Vagina (tissue), 2 donors: Measurements from ENCODE around the gene PYDC1.

ENCODE experiments used
- CTCF ChIP-seq, 3 experiments: fragments of 450-650 bp in 2 of 3; fragments of 200-600 bp in 1 of 3; sonication (generic) in 1 of 3; IDR thresholded peaks; one replicate each; pipeline ENCODE4 v1.5.1; 2017 to 2019; ENCODE audit warnings: antibody characterized with exemption in 3 of 3, mild to moderate bottlenecking in 2 of 3, moderate library complexity in 2 of 3
- POLR2A ChIP-seq, 2 donors: fragments of 450-650 bp; IDR thresholded peaks; one replicate each; pipeline ENCODE4 v1.6.1; 2017; ENCODE audit warnings: antibody characterized with exemption in 2 of 2, mild to moderate bottlenecking in 2 of 2, moderate library complexity in 2 of 2
- POLR2AphosphoS5 ChIP-seq, 2 donors: sonication (generic); formaldehyde crosslinking; IDR thresholded peaks; one replicate each; pipeline ENCODE4 v1.9.0; 2017; ENCODE audit warnings: antibody characterized with exemption in 2 of 2, mild to moderate bottlenecking in 2 of 2, low read depth in 1 of 2; ENCODE audit not compliant: insufficient read depth in 1 of 2

DNA sequence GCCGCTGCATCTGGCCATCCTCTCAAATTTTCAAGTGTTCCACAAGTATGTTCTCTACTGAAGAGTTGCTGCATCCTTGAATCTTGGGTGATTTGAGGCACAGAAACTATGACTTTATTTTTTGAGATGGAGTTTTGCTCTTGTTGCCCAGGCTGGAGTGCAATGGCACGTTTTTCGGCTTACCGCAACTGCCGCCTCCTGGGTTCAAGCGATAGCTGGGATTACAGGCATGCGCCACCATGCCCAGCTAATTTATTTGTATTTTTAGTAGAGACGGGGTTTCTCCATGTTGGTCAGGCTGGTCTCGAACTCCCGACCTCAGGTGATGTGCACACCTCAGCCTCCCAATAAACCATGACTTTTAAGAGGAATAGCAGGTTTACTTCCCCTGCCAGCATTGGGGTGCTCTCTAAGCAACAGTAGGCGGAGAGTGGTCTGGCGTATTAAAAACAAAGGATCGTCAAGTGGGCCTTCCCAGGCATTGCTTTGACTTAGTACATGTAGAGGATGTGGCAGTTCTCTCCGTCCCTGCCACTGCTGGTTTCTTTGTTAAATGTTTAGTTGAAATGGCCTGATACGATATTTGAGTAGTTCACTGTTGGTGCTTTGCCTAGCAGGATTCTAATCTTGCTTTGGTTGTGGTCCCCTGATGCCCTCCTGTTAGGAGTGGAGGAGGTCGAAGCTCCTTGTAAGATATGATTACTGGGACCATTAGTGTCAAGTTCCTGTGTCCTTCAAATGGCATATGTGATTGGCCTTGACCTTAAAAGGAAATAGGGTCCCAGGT is 23.9 kb downstream of the PYDC1 start:
- no peak for TF ChIP-seq POLR2A (IDR thresholded peaks at IDR 0.05)
- TF ChIP-seq CTCF (IDR thresholded peaks at IDR 0.05), result no peak
- TF ChIP-seq POLR2AphosphoS5 (IDR thresholded peaks at IDR 0.05; ENCODE audit: insufficient read depth in 1 of 2, low read depth in 1 of 2), result no peak
